ENCODE results near the gene COPE.

COPE gene

GRCh38 chr19:18883526-18884304, 35.5 kb downstream of the COPE start:
- Histone ChIP-seq H3K27me3 (ENCODE audit: insufficient read depth, low read length) (no peaks in the 10 kb centered on the region), H3K9me3 (ENCODE audit: insufficient read depth, low read depth, low read length) (no peaks in the 10 kb centered on the region), H3K4me3 (ENCODE audit: low read length) (no peak overlapping the region), H3K9ac (ENCODE audit: low read depth, low read length) (no peak overlapping the region), H3K27ac (ENCODE audit: low read depth, low read length) (no peak overlapping the region), H3K4me1 (ENCODE audit: insufficient read depth, low read length) (no peaks in the 10 kb centered on the region), H3K36me3 (ENCODE audit: insufficient read depth, low read length) (peaks cover 31% of the 10 kb centered on the region)
- 93% methylated on average over 30 of the region's 30 CpGs for WGBS

- Histone ChIP-seq H3K27me3 (ENCODE audit: insufficient read depth, low read length) (no peaks in the 10 kb centered on the region), H3K27ac (ENCODE audit: low read depth, low read length) (no peak overlapping the region), H3K9me3 (ENCODE audit: insufficient read depth, low read depth, low read length) (0 out of 2 replicates have a peak, but pooled peaks cover 4% of the 10 kb centered on the region), H3K4me1 (ENCODE audit: insufficient read depth, low read length) (no peaks in the 10 kb centered on the region), H3K4me3 (ENCODE audit: low read length) (no peak overlapping the region), H3K36me3 (ENCODE audit: insufficient read depth, low read length) (peaks cover 45% of the 10 kb centered on the region), H3K9ac (ENCODE audit: low read depth, low read length) (no peak overlapping the region)
- WGBS = 93% methylated on average over 7 of the region's 7 CpGs
Measured at GRCh38 chr19:18881491-18881890, 37.7 kb downstream of the COPE start.

GRCh38 chr19:18879579-18880373, 39.4 kb downstream of the COPE start:
- 76% methylated on average over 13 of the region's 13 CpGs for WGBS
- 0 out of 2 replicates have a peak, but pooled peaks cover 4% of the 10 kb centered on the region for H3K9me3 ChIP-seq (ENCODE audit: insufficient read depth, low read depth, low read length)
- H3K4me3 ChIP-seq (ENCODE audit: low read length) = no peak overlapping the region
- H3K27me3 ChIP-seq (ENCODE audit: insufficient read depth, low read length) = no peaks in the 10 kb centered on the region
- peaks cover 46% of the 10 kb centered on the region for H3K36me3 ChIP-seq (ENCODE audit: insufficient read depth, low read length)
- no peak overlapping the region for H3K27ac ChIP-seq (ENCODE audit: low read depth, low read length)
- H3K9ac ChIP-seq (ENCODE audit: low read depth, low read length) = no peak overlapping the region
- H3K4me1 ChIP-seq (ENCODE audit: insufficient read depth, low read length) = no peaks in the 10 kb centered on the region

- 91% methylated on average over 34 of the region's 34 CpGs for WGBS
- H3K4me1 ChIP-seq (ENCODE audit: insufficient read depth, low read length) = no peaks in the 10 kb centered on the region
- no peak overlapping the region for H3K4me3 ChIP-seq (ENCODE audit: low read length)
- H3K27ac ChIP-seq (ENCODE audit: low read depth, low read length) = no peak overlapping the region
- H3K36me3 ChIP-seq (ENCODE audit: insufficient read depth, low read length) = peaks cover 46% of the 10 kb centered on the region
- H3K9ac ChIP-seq (ENCODE audit: low read depth, low read length) = no peak overlapping the region
- no peaks in the 10 kb centered on the region for H3K27me3 ChIP-seq (ENCODE audit: insufficient read depth, low read length)
- 0 out of 2 replicates have a peak, but pooled peaks cover 4% of the 10 kb centered on the region for H3K9me3 ChIP-seq (ENCODE audit: insufficient read depth, low read depth, low read length)
Measured at GRCh38 chr19:18878858-18879578, 40.2 kb downstream of the COPE start.

GRCh38 chr19:18878058-18878797, 41.0 kb downstream of the COPE start:
- H3K4me3 ChIP-seq (ENCODE audit: low read length) = no peak overlapping the region
- H3K27ac ChIP-seq (ENCODE audit: low read depth, low read length) = no peak overlapping the region
- no peaks in the 10 kb centered on the region for H3K27me3 ChIP-seq (ENCODE audit: insufficient read depth, low read length)
- no peak overlapping the region for H3K9ac ChIP-seq (ENCODE audit: low read depth, low read length)
- H3K9me3 ChIP-seq (ENCODE audit: insufficient read depth, low read depth, low read length) = 0 out of 2 replicates have a peak, but pooled peaks cover 4% of the 10 kb centered on the region
- peaks cover 39% of the 10 kb centered on the region for H3K36me3 ChIP-seq (ENCODE audit: insufficient read depth, low read length)
- WGBS = 94% methylated on average over 25 of the region's 25 CpGs
- H3K4me1 ChIP-seq (ENCODE audit: insufficient read depth, low read length) = no peaks in the 10 kb centered on the region

GRCh38 chr19:18876865-18877264, 42.3 kb downstream of the COPE start:
- Histone ChIP-seq H3K9me3 (ENCODE audit: insufficient read depth, low read depth, low read length) (0 out of 2 replicates have a peak, but pooled peaks cover 4% of the 10 kb centered on the region), H3K36me3 (ENCODE audit: insufficient read depth, low read length) (peaks cover 31% of the 10 kb centered on the region), H3K27me3 (ENCODE audit: insufficient read depth, low read length) (no peaks in the 10 kb centered on the region), H3K27ac (ENCODE audit: low read depth, low read length) (no peak overlapping the region), H3K9ac (ENCODE audit: low read depth, low read length) (no peak overlapping the region), H3K4me1 (ENCODE audit: insufficient read depth, low read length) (no peaks in the 10 kb centered on the region), H3K4me3 (ENCODE audit: low read length) (no peak overlapping the region)
- WGBS = 96% methylated on average over 7 of the region's 7 CpGs

- Histone ChIP-seq H3K4me1 (ENCODE audit: insufficient read depth, low read length) (no peaks in the 10 kb centered on the region), H3K27ac (ENCODE audit: low read depth, low read length) (no peak overlapping the region), H3K9ac (ENCODE audit: low read depth, low read length) (no peak overlapping the region), H3K4me3 (ENCODE audit: low read length) (no peak overlapping the region), H3K27me3 (ENCODE audit: insufficient read depth, low read length) (no peaks in the 10 kb centered on the region), H3K9me3 (ENCODE audit: insufficient read depth, low read depth, low read length) (0 out of 2 replicates have a peak, but pooled peaks cover 4% of the 10 kb centered on the region), H3K36me3 (ENCODE audit: insufficient read depth, low read length) (peaks cover 26% of the 10 kb centered on the region)
- WGBS = 94% methylated on average over 5 of the region's 5 CpGs
Measured at GRCh38 chr19:18875726-18876125, 43.5 kb downstream of the COPE start.

GRCh38 chr19:18871543-18871942, 47.6 kb downstream of the COPE start:
- Histone ChIP-seq H3K9me3 (ENCODE audit: insufficient read depth, low read depth, low read length) (no peaks in the 10 kb centered on the region), H3K9ac (ENCODE audit: low read depth, low read length) (no peak overlapping the region), H3K27ac (ENCODE audit: low read depth, low read length) (no peak overlapping the region), H3K27me3 (ENCODE audit: insufficient read depth, low read length) (no peaks in the 10 kb centered on the region), H3K36me3 (ENCODE audit: insufficient read depth, low read length) (peaks cover 20% of the 10 kb centered on the region), H3K4me3 (ENCODE audit: low read length) (no peak overlapping the region), H3K4me1 (ENCODE audit: insufficient read depth, low read length) (0 out of 2 replicates have a peak, but pooled peaks cover 3% of the 10 kb centered on the region)
- WGBS = 93% methylated on average over 7 of the region's 7 CpGs

DNA sequence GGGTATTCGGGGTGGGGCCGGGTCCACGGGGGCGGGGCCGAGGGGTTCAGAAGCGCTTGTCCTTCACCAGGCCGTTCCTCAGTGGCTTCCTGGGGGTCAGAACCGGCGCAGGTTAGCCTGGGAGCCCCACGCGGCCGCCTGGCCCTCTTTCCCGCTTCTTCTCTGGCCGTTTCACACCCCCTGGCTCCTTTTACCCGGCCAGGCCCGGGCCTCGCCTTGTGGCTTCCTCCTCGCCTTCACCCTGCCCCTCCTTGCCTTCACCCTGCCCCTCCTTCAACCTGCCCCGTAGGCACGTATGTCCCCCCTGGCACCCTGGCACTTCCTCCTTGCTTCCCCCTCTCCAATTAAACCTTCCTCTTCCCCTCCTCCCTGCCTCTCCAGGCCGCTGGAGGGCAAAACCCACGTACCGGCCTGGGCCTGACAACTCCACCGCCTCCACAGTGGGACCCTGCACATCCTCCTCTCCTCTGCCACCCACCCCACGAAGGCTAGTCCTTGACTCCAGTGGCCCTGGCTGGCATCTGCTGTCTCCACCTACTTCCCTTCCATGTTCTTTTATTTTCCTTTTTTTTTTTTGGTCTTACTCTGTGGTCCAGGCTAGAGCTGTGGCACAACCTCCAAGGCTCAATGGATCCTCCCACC, 48.5 kb downstream of the COPE start:
- WGBS = 88% methylated on average over 25 of the region's 25 CpGs
- H3K4me1 ChIP-seq (ENCODE audit: insufficient read depth, low read length) = 0 out of 2 replicates have a peak, but pooled peaks cover 3% of the 10 kb centered on the region
- H3K36me3 ChIP-seq (ENCODE audit: insufficient read depth, low read length) = peaks cover 22% of the 10 kb centered on the region
- no peak overlapping the region for H3K9ac ChIP-seq (ENCODE audit: low read depth, low read length)
- no peaks in the 10 kb centered on the region for H3K9me3 ChIP-seq (ENCODE audit: insufficient read depth, low read depth, low read length)
- H3K27ac ChIP-seq (ENCODE audit: low read depth, low read length) = no peak overlapping the region
- no peaks in the 10 kb centered on the region for H3K27me3 ChIP-seq (ENCODE audit: insufficient read depth, low read length)
- no peak overlapping the region for H3K4me3 ChIP-seq (ENCODE audit: low read length)

Measured in HUES64 (cell line).